Activated naive CD4-positive, alpha-beta T cell treated with anti-CD3 and anti-CD28 coated beads, Interleukin-2, amount 50 U/mL, for 16 hours (primary cell): ENCODE results near the gene TIPRL.
A peak's percentile ranks its signal among the peaks of the same experiment; 100 is the strongest.
"Not testable (repeated sequence)": the region's sequence is repeated elsewhere in the genome, so short reads cannot be mapped to it uniquely, and the experiment has no call there.

Experiments used
- DNase-seq: peaks from one replicate; pipeline ENCODE4 v3.0.0-alpha.2; 2020

The TIPRL gene

DNA sequence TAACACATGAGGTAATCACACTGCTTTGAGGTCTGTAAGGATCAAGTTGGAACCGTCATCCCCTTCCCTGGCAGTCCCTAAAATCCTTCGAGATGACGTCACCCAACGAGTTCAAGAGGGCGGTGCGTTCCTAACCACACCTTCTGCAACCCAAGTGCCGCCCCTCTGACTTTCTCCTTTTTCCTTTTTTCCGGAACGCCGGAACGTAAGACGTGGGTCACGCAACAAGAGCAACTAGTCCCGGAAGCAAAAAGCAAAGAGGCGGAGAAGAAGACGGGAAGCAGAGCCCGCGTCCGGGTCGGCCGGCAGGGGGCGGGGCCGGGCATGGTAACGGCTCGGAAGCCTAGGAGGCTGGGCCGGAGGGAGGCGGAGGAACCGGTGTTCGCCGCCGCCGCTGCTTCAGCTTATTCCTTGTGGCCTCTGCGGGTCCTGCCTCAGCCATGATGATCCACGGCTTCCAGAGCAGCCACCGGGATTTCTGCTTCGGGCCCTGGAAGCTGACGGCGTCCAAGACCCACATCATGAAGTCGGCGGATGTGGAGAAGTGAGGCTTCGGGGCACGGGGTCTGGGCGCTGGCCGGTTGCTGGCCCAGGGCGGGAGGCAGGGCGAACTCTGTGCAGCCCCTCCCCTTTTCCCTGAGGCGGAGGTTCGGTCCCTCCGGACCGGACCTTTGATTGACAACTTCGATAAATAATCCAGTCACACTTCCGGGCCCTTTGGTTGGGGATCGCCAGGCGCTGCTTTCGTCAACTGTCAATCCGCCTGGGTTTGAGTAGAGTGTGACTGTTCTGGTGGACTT, at the start of gene TIPRL:
Gene TIPRL, plus strand, starts transcription at position 325 of the 800 bp plus-strand sequence. Its CDS starts 116 bp downstream, at position 441.
- DNase-seq = peak; percentile 95

DNA sequence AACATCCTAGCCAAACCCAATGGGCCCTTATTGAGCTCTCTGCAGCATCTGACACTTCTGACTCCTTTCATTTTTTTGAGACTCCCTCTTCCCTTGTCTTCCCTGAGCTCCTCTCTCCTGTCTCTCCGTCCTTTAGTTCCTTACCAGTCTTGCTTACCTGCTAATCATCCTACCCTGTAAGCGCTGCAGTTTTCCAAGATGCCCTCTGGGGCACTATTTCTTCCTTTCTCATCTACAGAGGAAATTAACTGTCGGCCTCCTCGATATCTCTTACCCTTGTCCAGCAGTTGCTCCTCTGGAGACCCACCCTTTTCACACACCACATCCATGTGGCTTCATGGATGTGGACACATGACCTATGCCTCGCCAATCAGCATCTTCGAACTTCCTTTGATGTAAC, 48.8 kb upstream of the TIPRL start:
- no peak for DNase-seq

GRCh38 chr1:168134132-168134531, 44.6 kb upstream of the TIPRL start:
- no peak for DNase-seq

DNA sequence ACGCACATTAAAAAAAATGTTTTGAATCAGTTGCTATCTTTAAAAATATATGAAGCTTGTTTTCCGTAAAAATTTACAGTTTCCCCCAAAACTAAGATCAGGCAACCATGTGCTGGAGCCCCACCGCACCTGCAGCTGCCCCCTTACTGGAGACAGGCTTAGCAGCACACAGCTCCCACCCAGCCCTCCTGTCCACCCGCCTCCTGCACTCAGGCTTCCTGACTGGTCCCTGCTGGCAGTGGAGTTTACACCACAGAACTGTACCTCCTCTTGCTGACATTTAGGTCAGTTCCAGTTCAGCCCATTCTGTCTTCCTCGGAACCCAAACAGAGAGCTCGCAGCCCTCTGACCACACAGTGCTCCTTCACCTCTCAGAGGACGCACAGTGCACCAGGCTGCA, 44.1 kb upstream of the TIPRL start:
- DNase-seq = no peak

- no peak for DNase-seq
Observed at GRCh38 chr1:168135116-168135920, 43.4 kb upstream of the TIPRL start.

GRCh38 chr1:168135921-168136708, 42.6 kb upstream of the TIPRL start:
- peak; percentile 21 for DNase-seq

GRCh38 chr1:168136709-168137514, 41.9 kb upstream of the TIPRL start, which contains the start of gene GPR161:
TSS of gene GPR161 (minus strand) at chr1:168136930. CDS start at chr1:168104850, 32,080 bp downstream.
- peak; percentile 26 for DNase-seq

GRCh38 chr1:168137515-168137821, 41.3 kb upstream of the TIPRL start:
- no peak for DNase-seq

DNA sequence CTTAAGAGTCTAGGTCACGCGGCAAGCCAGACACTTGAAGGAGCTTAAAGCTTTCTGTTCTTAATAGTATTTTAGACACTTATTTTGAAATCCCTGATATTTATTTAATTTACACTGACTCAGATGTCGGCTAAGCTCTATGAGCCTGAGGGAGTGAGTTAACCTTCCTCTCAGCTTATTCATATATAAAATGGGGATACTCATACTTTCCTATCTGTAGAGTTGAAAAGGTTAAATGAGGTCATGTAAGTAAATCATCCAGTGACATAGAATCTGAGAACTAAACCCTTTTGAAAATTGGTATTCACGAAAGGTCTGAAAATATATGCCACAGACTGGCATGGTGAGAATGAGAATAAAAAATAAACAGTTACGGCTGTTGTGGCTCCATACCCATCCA, 40.6 kb upstream of the TIPRL start:
- DNase-seq = no peak

- DNase-seq = no peak
Observed at GRCh38 chr1:168139070-168139469, 39.7 kb upstream of the TIPRL start.

GRCh38 chr1:168141871-168142385, 36.8 kb upstream of the TIPRL start:
- no peak for DNase-seq

- peak; percentile 87 for DNase-seq
Observed at GRCh38 chr1:168145184-168146159, 33.3 kb upstream of the TIPRL start.

DNA sequence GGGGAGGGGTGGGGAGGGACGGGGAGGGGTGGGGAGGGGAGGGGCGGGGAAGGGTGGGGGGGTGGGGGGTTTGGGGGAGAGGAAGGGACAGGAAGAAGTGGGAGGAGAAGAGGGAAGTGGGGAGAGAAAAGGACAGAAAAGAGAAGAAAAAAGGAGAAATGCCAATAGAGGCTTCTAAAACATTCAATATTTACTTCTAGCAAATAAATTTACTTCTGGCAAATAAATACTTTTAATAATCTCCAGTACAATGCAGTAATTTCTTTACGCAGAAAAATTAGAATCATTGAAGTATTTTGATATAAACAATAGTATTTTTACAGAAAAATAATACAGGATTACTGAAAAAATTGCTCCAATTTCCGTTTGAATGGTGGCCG, 32.6 kb upstream of the TIPRL start:
- no peak for DNase-seq

DNA sequence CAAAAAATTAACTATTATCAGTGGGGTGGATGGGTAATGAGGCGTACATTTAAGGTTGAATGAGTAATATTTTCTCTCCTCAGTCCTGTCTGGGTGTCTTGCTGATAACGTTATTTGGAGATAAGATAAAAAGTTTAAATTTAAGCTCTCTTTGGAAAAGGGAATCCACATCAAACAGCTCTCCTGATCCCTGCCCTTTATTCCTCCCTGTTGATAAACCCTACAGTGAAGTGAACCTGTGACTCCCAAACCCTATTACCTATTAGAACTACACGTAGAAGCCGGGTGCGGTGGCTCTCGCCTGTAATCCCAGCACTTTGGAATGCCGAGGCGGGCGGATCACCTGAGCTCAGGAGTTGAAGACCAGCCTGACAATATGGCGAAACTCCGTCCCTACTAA, 32.1 kb upstream of the TIPRL start:
- no peak for DNase-seq

DNA sequence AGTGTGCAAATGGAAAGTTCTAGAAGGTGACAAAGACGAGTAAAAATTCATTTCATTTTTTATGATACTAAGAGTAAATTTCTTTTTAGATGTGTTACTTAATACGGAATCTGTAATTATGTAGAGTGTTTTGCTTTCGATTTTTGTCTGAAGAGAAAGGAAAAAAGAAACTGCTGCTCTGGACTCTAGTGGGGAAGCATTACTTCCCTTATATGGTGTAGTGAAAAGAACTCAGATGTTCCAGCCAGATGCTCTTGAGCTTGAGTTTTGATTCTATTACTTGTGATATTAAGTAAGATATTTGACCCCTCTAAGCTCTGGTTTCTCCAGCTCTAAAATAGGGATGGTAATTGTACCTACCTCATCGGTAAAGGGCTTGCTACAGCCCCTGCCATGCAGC, 29.8 kb upstream of the TIPRL start:
- DNase-seq = no peak

- no peak for DNase-seq
Observed at GRCh38 chr1:168150283-168150682, 28.5 kb upstream of the TIPRL start.

DNA sequence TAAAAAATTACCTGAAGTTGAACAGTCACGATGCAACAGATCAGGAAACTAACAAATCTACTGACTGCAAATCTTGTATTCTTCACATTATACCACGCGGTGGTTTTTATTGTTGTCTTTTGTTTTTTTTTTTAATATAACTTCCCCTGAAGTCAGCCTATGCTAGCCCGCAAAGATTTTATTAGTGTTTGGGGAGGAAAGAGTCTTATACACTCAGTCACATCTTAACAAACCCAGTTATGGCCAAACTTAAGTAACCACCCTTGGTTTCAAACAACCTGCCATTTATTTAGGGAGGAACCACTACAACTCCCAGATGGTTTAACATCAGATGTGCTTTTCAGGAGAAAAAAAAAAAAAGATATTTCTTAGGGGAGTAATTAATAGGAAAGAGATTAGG, 26.8 kb upstream of the TIPRL start:
- no peak for DNase-seq

DNA sequence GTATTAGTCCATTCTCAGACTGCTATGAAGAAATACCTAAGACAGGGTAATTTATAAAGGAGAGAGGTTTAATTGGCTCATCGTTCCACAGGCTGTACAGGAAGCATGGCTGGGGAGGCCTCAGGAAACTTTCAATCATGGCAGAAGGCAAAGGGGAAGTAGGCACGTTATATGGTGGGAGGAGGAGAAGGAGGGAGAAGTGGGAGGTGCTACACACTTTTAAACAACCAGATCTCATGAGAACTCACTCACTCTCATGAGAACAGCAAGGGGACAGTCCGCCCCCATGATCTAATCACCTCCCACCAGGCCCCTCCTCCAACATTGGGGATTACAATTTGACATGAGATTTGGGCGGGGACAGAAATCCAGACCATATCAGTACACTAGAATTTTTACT, 24.1 kb upstream of the TIPRL start:
- not testable (repeated sequence) for DNase-seq

- no peak for DNase-seq
Observed at GRCh38 chr1:168155910-168156309, 22.9 kb upstream of the TIPRL start.

DNA sequence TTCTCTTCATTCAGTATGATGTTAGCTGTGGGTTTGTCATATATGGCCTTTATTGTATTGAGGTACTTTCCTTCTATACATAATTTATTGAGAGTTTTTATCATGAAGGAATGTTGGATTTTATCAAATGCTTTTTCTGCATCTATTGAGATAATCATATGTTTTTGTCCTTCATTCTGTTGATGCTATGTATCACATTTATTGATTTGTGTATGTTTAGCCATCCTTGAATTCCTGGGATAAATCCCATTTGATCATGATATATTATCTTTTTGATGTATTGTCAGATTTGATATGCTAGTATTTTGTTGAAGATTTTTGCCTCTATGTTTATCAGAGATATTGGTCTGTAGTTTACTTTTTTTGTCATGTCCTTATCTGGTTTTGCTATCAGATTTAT, 21.1 kb upstream of the TIPRL start:
- no peak for DNase-seq

- DNase-seq = no peak
Observed at GRCh38 chr1:168159251-168159650, 19.5 kb upstream of the TIPRL start.
